Measurements from ENCODE around the gene OR5M11. TPM values are rescaled to one million over a fixed set of nuclear protein-coding genes. Genes with fewer than 3 reads are reported as not detected.
"Not testable (repeated sequence)": the region's sequence is repeated elsewhere in the genome, so short reads cannot be mapped to it uniquely, and the experiment has no call there.

Gene OR5M11
- total RNA-seq (2014; rRNA removed): not detected in 2 replicates
- not detected for polyA plus RNA-seq (2012)

DNA sequence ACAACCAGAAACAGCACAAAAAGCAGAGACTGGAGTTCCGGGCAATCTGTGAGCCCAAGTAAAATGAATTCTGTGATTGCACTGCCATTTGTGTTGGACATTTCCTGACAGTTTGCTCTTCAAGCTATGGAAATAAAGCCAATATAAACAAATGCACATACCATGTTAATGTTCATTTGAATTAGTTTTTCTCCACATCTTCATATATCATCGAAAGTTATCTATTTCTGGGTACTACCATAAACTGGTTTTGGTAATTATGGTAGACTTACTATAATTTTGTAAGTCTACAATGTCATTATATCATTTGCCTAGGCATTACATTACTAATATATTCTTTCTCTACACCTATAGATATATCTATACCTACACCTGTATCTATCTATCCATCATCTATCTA lies at the start of gene OR5M11:
Gene OR5M11, minus strand, starts transcription at position 101 of the 400 bp plus-strand sequence. Its CDS starts 0 bp downstream, at position 101.
- no peak for DNase-seq (ENCODE audit: low read depth)

GRCh38 chr11:56592088-56592717 lies 49.1 kb upstream of the OR5M11 start:
- DNase-seq (ENCODE audit: low read depth): not testable (repeated sequence)

DNA sequence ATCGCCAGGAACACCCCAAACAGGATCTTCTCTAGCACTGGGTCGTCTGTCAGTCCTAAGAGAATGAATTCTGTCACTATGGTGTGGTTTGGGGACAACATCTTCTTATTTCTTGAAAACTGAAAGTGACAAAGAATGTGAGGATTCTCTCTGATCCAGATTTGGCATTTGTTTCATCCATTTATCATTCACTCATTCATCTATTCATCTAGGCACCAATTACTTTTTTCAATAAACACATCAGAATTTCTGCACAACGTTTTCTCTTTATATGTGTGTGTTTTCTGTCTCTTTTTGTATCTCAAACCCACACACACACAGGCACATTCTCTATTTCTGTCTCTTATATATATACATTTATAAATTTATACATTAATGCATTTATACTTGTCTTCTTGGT lies 34.6 kb upstream of the OR5M11 start, which contains the start of gene OR5M10:
Gene OR5M10, minus strand, starts transcription at position 101 of the 400 bp plus-strand sequence. Its CDS starts 0 bp downstream, at position 101.
- no peak for DNase-seq (ENCODE audit: low read depth)

DNA sequence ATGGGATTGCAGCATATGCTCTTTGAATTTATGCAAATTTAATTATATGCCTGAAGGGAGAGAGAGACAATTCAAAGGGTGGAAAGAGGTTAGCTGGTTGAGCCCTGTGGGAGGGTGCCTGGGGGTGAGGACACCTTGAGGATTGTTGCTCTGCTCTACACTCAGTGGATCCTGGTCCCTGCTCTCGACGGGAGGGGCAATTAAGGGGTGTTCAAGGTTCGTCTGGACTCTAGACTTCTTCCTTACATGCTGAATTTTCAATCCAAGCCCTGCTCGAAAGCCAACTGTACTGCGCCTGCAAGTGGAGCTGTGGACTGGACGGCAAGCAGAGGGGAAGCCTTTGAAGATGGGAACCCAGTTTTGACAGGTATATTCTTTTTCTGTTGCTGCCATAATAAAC lies 15.5 kb upstream of the OR5M11 start:
- DNase-seq (ENCODE audit: low read depth): no peak

DNA sequence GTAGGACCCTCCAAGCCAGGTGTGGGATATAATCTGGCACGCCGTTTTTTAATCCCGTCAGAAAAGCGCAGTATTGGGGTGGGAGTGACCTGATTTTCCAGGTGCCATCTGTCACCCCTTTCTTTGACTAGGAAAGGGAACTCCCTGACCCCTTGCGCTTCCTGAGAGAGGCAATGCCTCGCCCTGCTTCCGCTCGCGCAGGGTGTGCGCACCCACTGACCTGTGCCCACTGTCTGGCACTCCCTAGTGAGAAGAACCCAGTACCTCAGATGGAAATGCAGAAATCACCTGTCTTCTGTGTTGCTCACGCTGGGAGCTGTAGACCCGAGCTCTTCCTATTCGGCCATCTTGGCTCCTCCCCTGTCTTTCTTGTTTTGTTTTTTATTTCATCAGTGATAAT lies 11.6 kb upstream of the OR5M11 start:
- DNase-seq (ENCODE audit: low read depth): not testable (repeated sequence)

DNA sequence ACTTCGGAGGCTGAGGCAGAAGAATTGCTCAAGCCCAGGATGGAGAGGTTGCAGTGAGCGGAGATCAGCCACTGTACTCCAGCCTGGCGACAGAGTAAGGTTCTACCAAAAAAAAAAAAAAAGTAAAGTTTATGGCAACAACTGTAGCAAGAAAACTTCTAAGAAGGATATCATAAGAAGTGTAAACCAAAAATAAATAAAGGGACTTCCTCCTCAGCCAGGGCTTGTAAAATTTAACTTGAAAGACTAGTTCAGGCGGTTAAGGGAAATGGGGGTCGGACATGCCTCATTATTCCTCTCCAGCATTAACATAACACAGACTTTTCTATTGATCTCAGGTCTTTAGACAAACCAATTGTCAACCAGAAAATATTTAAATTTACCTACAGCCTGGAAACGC lies 2.5 kb upstream of the OR5M11 start:
- no peak for DNase-seq (ENCODE audit: low read depth)

DNA sequence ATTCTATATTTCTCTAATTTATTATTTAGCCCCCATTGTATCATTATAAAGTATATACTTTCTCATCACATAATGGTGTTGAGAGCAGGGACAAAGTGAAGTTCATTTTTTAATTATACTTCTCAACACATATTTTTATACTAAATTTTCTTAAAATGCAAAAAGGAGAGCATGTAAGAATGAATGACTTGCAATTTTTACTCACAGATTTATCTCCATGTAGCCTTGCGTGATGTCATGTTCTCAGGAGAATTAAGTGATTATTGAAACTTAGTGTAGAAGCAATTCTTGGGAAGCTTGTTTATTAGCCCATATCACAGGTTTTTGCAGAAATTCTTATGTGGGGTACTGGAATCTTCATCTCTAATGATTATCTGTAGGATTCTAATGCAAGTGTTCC lies 682 bp upstream of the OR5M11 start:
- no peak for DNase-seq (ENCODE audit: low read depth)

- no peak for DNase-seq (ENCODE audit: low read depth)
Measured at GRCh38 chr11:56533054-56533740, 9.9 kb downstream of the OR5M11 start.

- no peak for DNase-seq (ENCODE audit: low read depth)
Measured at GRCh38 chr11:56531856-56532255, 11.2 kb downstream of the OR5M11 start.

- no peak for DNase-seq (ENCODE audit: low read depth)
Measured at GRCh38 chr11:56522008-56522407, 21.0 kb downstream of the OR5M11 start.

- DNase-seq (ENCODE audit: low read depth): no peak
Measured at GRCh38 chr11:56513280-56513679, 29.8 kb downstream of the OR5M11 start.

GRCh38 chr11:56509439-56509838 lies 33.6 kb downstream of the OR5M11 start:
- DNase-seq (ENCODE audit: low read depth): no peak

DNA sequence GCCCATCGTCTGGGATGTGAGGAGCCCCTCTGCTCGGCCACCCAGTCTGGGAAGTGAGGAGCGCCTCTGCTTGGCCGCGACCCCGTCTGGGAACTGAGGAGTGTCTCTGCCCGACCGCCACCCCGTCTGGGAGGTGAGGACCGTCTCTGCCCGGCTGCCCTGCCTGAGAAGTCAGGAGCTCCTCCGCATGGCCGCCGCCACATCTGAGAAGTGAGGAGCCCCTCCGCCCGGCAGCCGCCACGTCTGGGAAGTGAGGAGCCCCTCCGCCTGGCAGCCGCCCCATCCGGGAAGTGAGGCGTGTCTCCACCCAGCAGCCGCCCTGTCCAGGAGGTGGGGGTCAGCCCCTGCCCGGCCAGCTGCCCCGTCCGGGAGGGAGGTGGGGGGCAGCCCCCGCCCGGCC lies 46.0 kb downstream of the OR5M11 start:
- DNase-seq (ENCODE audit: low read depth): no peak

DNA sequence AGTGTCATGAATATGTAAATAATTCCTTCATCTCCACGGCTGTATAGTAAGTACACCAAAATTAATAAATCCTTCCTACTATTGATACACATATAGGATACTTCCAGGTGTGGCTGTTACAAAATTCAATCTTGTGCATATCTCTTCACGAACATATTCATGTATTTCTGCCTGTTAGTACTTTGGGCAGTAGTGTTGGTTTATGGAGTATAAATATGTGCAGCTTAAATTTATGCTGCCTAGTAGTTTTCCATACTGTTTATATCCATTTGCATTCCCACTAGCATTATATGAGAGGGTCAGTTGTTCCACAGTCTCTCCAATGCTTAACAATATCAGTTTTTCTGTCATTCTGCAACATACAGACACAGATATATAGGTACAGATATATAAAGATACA lies 47.9 kb downstream of the OR5M11 start:
- no peak for DNase-seq (ENCODE audit: low read depth)

Other genes with a start within 250 kb of the OR5M11 start
- not detected in 2 replicates for gene OR8K3, start 228.1 kb downstream of the OR5M11 start, total RNA-seq (2014; rRNA removed)
- not detected in 2 replicates for gene OR8K1, start 197.2 kb downstream of the OR5M11 start, total RNA-seq (2014; rRNA removed)
- not detected in 2 replicates for gene OR8J1, start 189.0 kb downstream of the OR5M11 start, total RNA-seq (2014; rRNA removed)
- not detected in 2 replicates for gene OR8U1, start 167.6 kb downstream of the OR5M11 start, total RNA-seq (2014; rRNA removed)
- not detected in 2 replicates for gene OR5AL1, start 130.6 kb downstream of the OR5M11 start, total RNA-seq (2014; rRNA removed)
- not detected in 2 replicates for gene OR5M3, start 69.9 kb downstream of the OR5M11 start, total RNA-seq (2014; rRNA removed)
- not detected in 2 replicates for gene OR5M8, start 51.9 kb downstream of the OR5M11 start, total RNA-seq (2014; rRNA removed)
- not detected in 2 replicates for gene OR5M10, start 34.5 kb upstream of the OR5M11 start, total RNA-seq (2014; rRNA removed)
- gene OR5M1, start 71.6 kb upstream of the OR5M11 start, total RNA-seq (2014; rRNA removed): not detected in 2 replicates
- not detected in 2 replicates for gene OR5AP2, start 99.2 kb upstream of the OR5M11 start, total RNA-seq (2014; rRNA removed)
- gene OR5AR1, start 120.4 kb upstream of the OR5M11 start, total RNA-seq (2014; rRNA removed): not detected in 2 replicates
- gene OR9G1, start 155.8 kb upstream of the OR5M11 start, total RNA-seq (2014; rRNA removed): not detected in 2 replicates
- gene OR9G4, start 205.4 kb upstream of the OR5M11 start, total RNA-seq (2014; rRNA removed): not detected in 2 replicates

Measured in LHCN-M2 (cell line).